Epithelial cell of proximal tubule (primary cell): ENCODE measurements around the gene USP15. TPM values are rescaled to one million over a fixed set of nuclear protein-coding genes. Genes with fewer than 3 reads are reported as not detected.

Experiments
- DNase-seq: peaks from one replicate; pipeline ENCODE4 v3.0.0-alpha.2; 2011; ENCODE audit warnings: low read depth
- H3K4me3 ChIP-seq: 2 replicates; pipeline ENCODE4 v1.5.1; 2011; ENCODE audit warnings: low read depth, mild to moderate bottlenecking, low read length
- total RNA-seq: library from RNA; depleted of rRNA; stranded (reverse); fragments of >200 nt; gene quantifications from 2 replicates; pipeline ENCODE4 v1.2.3, GENCODE V29; 2015
- TF ChIP-seq, protein P1 (sequence below): conservative IDR thresholded peaks from 2 replicates; pipeline ENCODE4 v1.5.1; 2012; ENCODE audit warnings: low read depth, mild to moderate bottlenecking, low read length

USP15 gene
- total RNA-seq, 1 donor from 2014 or later, result 27.6 TPM

DNA sequence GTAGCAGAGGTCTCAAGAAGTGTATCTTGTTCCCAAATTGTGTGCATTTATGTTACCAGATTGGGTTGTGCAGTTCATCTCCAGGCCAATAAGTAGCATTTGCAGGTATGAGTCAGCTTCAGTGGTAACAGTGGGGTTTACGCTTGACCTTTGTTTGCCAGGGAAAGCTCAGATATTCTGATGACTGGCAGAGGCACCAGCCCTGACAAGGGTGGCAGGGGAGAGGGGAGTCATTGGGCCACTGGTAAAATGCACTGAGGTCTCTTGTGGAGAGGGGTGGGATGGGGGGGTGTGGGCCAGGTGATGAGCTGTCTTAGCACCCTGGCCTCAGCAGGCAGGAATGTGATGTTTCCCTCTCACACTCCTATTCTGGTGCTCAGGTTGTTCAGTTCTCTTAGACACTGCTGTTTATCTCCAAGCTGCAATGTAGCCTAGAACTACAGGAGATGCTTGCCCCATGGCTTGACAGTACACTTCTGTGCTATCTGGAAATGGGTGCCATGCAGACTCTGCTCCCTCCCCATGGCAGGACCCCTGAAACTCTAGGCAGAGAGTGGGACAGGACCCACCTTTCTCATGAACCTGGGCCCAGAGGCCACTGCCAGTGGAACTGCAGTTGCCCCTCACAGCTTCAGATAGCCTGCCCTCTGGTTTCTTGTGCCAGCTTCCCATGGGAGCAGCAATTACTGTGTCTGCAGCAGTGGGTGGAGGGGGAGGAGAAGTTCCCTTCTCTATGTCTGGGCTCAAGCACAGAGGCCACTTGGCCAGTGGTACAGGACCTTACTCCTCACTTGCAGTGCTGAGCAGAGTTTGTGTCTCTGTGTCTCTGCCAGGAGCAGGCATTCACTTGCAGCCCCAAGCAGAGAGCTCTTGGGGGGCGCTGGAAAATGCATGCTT lies 31.9 kb downstream of the USP15 start:
- TF ChIP-seq, protein P1, sequence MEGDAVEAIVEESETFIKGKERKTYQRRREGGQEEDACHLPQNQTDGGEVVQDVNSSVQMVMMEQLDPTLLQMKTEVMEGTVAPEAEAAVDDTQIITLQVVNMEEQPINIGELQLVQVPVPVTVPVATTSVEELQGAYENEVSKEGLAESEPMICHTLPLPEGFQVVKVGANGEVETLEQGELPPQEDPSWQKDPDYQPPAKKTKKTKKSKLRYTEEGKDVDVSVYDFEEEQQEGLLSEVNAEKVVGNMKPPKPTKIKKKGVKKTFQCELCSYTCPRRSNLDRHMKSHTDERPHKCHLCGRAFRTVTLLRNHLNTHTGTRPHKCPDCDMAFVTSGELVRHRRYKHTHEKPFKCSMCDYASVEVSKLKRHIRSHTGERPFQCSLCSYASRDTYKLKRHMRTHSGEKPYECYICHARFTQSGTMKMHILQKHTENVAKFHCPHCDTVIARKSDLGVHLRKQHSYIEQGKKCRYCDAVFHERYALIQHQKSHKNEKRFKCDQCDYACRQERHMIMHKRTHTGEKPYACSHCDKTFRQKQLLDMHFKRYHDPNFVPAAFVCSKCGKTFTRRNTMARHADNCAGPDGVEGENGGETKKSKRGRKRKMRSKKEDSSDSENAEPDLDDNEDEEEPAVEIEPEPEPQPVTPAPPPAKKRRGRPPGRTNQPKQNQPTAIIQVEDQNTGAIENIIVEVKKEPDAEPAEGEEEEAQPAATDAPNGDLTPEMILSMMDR, result no peak
- peak; percentile 32 for DNase-seq
- no peak overlapping the region for H3K4me3 ChIP-seq

DNA sequence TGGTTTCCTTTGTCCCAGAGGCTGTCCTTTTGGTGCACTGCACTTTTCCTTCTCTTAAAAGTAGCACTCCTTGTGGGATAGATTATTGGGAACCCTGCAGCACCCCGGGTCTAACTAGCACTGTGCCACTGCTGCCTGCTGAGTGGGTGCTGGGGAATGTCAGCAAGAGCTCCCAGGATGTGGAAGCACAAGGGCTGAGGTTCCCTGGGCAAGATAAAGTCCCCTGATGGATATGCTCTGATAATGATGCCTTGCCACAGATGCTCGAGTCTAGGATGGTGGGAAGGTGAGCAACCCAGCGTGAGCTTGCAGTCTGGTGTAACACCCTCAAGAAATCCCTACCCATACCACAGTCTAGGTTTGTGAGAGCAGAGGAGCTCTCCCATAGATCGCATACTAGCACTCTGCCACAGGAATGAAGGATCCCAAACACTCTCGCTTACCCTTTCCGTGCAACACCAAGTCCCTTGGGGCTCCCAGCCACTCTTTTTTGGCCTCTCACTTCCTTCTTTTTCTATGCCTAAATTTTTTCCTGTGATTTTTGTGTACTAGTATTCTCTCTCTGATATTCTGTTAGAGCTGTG lies 32.6 kb downstream of the USP15 start:
- DNase-seq, result no peak
- TF ChIP-seq, protein P1, result no peak
- H3K4me3 ChIP-seq, result no peak overlapping the region

DNA sequence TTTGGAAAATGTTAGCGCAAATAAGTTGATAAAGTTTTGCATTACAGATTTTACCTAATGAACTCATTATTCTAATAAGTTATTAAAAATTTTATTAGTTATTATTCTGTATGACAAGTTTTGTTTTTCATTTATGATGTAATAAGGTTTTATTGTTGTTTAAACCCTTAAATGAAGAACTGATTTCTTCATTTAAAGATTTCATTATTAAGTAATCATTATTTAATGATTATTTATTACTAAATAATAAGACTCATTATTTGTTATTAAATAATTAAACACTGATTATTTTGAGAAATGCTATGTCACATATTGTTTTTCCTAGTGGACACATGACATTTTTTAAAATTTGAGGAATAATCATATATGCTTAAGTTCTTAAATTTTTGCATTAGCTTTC lies 34.2 kb downstream of the USP15 start:
- DNase-seq, result no peak
- TF ChIP-seq, protein P1, result no peak
- no peak overlapping the region for H3K4me3 ChIP-seq

GRCh38 chr12:62296001-62296400 lies 35.8 kb downstream of the USP15 start:
- H3K4me3 ChIP-seq, result no peak overlapping the region
- TF ChIP-seq, protein P1, result no peak
- no peak for DNase-seq

GRCh38 chr12:62297321-62297720 lies 37.1 kb downstream of the USP15 start:
- H3K4me3 ChIP-seq, result no peak overlapping the region
- TF ChIP-seq, protein P1, result no peak
- no peak for DNase-seq

- no peak overlapping the region for H3K4me3 ChIP-seq
- TF ChIP-seq, protein P1, result no peak
- no peak for DNase-seq
Measured at GRCh38 chr12:62299617-62300016, 39.4 kb downstream of the USP15 start.
